ENCODE measurements around the gene ALDH3B2. TPM values are rescaled to one million over a fixed set of nuclear protein-coding genes. Genes with fewer than 3 reads are reported as not detected.
"Not testable (repeated sequence)": the region's sequence is repeated elsewhere in the genome, so short reads cannot be mapped to it uniquely, and the experiment has no call there.

Gene ALDH3B2
- total RNA-seq, 1 experiment from 2014 or later = not detected

DNA sequence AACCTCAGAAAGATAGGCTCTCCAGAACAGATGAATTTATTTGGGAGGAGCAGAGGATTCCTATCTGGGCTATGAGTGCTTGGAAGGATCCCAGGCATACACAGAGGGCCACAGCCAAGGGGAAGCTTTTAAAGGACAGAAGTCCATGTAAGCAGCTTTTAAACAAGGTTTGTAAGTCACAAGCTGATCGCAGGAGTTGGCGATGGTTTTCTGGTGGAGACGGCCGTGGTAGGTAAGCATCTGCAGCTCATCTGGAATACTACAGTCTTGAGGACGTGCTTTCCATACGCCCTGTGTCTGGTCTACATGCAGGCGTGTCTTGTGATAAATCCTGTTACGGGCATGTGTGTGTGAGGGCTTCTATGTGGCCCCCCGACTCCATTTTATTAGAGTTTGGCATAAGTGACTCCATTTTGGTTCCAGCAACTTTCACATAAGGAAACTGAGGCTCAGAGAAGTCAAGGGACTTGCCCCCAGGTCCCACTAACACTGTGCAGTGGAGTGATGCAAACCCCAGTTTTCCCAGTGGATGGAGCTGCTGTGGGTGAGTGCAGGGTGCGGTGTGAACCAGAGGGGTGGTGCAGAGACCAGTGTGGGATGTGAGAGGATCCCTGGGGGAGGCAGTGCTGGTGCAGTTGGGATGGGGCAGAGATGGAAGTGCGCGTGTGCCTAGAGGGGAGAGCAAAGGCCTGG, 12.1 kb downstream of the ALDH3B2 start:
- DNase-seq (ENCODE audit: low spot score) = no peak

DNA sequence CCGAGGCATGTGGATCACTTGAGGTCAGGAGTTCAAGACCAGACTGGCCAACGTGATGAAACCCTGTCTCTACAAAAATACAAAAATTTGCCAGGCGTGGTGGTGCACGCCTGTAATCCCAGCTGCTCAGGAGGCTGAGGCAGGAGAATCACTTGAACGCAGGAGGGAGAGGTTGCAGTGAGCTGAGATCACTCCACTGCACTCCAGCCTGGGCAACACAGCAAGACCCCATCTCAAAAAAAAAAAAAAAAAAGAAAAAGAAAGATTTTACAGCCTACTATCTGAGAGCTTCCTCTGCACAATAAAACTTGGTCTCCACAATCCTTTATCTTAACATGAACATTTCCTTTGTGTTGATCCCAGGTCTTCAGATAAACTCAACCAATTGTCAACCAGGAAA, 13.7 kb downstream of the ALDH3B2 start:
- DNase-seq (ENCODE audit: low spot score) = not testable (repeated sequence)

DNA sequence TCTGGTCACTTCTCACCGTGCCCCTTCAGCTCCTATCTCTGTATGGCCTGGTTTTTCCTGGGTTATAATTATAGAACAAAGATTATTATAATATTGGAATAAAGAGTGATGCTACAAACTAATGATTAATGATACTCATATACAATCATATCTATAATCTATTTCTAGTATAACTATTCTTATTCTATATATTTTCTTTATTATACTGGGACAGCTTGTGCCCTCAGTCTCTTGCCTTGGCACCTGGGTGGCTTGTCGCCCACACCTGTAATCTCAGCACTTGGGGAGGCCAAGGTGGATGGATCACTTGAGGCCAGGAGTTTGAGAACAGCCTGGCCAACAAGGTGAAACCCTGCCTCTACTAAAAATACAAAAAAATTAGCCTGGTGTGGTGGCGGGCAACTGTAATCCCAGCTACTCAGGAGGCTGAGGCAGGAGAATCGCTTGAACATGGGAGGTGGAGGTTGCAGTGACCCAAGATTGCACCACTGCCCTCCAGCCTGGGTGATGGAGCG, 14.7 kb downstream of the ALDH3B2 start:
- DNase-seq (ENCODE audit: low spot score) = not testable (repeated sequence)

DNA sequence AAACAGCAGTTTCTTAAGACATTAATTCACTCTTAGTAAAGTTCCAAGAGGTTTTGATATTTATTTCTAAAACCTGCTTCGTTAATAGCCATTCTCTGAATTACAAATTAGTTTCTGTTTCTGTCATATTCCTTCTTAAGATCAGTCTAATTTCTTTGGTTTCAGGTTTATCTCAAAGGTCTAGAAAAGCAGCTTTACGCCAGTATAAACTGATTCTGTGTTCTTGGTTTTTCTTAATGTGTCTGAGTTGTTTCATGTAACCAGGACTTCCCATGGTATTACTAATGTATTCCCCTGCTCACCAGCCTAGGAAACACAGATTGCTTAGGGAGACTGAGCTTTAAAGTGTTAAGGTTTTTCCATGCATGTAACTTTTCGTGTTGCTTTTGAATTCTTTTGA, 17.1 kb downstream of the ALDH3B2 start:
- DNase-seq (ENCODE audit: low spot score) = no peak

DNA sequence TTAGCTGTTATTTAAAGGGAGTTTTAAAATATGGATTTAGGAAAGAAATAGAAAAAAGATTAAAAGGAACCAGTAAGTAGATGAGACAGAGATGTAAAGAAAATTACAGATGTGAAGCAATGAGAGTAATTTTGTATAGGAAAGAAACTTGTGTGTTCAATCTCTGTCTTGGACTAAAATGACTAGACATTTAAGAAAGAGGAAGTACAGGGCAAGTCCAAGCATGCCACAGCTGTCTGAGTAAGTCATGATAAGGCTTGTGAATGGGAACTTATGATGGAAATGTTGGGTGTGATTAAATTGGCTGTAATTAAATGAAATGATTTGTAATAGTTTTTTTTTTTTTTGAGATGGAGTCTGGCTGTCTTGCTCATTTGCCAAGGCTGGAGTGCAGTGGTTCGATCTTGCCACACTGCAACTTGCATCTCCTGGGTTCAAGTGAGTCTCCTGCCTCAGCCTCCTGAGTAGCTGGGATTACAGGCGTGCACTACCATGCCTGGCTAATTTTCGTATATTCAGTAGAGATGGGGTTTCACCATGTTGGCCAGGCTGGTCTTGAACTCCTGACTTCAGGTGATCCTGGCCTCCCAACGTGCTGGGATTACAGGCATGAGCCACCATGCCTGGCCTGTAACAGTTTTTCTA, 18.0 kb downstream of the ALDH3B2 start:
- peak; percentile 3 for DNase-seq (ENCODE audit: low spot score)

DNA sequence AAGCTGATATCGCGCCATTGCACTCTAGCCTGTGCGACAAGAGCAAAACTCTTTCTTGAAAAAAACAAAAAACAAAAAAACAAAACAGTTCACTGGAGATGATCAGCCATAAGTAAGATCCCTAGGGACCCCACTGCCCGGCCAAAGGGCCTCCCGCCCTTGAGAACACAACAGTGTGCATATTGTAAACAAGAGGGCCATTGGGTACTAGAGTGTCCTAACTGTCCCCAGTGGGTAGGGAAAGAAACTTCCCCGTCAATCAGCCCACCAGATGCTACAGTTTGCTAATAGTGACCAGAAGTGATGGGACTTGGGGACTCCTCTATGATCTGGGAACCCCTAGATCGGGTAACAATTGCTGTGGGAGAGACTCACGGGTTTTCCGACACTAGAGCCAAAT, 20.2 kb downstream of the ALDH3B2 start:
- DNase-seq (ENCODE audit: low spot score) = no peak

DNA sequence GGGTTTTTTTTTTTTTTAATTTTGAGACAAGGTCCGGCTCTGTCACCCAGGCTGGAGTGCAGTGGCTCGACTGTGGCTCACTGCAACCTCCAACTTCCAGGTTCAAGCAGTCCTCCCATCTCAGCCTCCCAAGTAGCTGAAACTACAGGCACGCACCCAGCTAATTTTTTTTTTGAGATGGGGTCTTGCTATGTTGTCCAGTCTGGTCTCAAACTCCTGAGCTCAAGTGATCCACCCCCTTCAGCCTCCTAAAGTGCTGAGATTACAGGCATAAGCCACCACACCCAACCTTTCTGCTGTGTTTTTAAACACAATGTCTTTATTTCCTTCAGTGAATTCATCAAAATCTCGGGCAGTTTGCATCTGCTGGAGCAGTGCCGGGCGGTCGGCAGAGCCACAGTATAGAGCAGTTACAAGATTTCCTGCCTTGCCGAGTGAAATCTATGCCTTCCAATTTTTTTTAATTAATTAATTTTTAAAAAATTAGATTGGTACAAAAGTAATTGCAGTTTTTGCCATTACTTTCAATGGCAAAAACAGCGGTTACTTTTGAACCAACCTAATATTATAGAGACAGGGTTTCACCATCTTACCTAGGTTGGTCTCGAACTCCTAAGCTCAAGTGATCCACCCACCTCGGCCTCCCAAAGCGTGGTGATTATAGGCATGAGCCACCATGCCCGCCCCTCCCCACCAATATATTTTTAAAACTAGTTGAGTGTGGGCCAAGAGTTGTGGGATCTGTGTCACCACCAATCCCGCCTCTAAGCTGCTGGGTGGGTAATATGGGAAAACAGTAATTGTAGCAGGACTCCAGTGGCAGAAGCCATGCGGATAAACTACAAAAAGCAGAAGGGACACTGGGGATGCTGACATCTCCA, 21.2 kb downstream of the ALDH3B2 start:
- no peak for DNase-seq (ENCODE audit: low spot score)

DNA sequence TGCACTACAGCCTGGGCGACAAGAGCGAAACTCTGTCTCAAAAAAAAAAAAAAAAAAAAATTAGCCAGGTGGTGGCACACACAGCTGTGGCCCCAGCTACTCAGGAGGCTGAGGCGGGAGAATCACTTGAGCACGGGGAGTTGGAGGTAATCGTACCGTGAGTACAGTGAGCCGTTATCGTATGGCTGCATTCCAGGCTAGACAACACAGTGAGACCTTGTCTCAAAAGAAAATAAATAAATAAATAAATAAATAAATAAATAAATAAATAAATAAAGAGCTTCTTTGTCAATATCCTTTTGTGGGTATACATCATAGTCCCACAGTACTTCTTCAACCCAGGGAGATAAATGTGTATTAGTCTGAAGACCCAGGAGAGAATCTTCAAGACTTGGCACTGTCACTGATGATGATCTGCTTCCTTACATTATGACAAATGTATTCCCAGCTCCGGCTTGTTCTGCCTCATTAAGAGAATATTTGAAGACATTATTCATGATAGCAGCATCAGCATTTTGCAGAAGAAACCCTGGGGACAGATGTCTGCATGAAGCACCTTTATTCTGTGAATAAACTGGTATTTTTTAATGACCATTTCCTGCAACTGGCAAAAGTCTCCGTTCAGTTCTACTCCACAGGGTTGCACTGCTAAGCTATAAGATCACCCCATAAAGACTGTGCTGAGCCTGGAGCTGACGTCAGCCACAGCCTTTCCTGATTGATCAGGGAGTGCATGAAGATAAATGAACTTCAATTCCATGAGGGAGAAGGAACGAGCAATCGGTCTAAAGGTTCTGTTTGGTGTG, 22.2 kb downstream of the ALDH3B2 start:
- DNase-seq (ENCODE audit: low spot score) = no peak

DNA sequence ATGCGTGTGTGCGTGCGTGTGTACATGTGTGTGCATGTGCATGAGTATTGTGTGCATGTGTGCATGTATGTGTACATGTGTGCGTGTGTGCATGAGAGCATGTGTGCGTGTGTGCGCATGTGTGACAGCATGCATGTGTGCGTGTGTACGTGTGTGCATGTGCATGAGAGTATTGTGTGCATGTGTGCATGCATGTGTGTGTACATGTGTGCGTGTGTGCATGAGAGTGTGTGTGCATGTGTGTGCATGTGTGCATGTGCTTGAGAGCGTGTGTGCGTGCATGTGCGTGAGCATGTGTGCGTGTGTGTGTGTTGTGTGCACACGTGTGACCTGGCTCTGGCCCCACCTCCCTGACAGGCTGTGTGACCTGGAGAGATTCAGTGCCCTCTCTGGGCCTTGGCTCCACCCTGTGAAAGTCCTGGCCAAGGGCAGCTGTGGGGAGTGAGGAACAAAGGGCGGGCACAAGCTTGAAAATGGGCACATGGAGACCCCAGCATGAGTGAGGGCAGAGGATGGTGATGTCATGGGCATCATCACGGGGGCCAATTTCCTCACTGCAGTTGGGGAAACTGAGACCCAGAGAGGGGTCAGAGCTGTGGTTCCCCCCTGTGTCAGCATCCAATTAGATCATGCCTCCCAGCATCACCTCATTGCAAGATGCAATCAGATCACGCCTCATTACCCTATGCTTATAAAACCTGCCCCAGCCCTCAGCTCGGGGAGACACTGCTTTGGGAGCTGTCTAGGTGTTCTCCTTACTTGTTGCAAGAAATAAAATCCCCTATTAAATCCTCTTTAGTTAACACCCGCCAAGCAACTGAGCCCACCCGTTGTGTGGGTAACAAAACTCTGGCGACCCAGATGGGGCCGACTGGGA, 24.6 kb downstream of the ALDH3B2 start:
- DNase-seq (ENCODE audit: low spot score) = no peak

DNA sequence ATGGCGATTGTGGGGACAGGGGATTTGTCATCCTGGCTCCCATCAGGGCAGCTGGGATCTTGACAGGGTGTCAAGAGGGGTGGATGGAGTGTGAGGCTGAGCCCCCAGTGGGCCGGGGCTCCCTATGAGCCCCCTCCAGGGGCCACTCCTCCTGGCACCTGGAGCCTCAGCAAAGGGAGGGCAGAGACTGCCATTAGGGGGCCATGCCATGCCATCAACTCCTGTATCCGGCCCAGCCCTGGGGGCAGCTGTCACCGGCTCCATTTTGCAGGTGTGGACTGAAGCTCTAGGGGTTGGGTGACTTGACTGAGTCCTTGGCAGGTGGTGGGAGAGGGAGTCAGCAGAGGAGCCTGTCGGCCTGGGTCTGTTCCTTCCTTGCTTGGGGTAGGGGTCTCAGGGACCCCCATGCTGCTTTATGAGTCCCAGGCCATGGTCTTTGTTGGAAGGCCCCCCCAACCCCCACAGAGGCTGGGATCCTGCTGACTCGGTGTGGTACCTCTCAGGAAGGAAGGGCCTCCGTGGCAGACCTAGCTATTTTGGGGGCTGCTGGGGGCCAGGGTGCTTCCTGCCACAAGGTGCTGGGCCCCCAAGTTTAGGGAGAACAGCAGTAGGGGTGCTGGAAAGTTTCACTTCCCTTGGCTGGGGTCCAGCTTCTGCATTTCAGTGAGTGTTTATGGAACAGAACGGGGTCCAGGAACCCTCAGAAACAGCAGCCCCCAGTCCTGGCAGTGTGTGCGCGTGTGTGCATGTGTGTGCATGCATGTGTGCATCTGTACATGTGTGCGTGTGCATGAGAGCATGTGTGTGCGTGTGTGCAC, 25.4 kb downstream of the ALDH3B2 start:
- no peak for DNase-seq (ENCODE audit: low spot score)

DNA sequence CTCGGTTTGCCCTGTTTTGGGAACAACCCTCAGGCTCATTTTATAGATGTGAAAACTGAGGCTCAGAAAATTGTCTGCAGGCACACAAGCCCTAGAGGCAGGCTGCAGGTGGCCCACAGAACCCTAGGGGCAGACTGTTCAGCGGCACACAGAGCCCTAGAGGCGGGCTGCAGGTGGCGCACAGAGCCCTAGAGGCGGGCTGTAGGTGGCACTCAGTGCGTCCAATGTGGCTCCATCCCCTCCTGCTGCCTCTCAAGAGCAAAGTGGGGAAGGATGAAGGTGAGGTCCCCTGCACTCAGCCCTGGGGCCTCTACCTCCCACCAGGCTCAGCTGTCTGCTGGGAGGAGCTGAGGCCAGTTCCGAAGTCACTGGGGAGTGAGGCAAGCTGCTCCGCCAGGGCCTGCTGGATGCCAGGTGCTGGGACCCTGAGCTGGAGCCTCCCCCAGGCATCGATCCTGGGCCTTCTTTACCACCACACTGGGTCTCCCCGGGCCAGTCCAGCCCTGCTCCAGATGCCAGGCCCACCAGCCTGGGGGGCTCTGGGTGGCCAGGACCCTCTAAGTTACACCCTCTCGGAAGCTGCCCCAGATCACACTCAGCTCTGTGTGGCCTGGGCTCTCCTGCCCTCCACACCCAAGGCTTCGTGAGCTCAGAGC, 26.2 kb downstream of the ALDH3B2 start:
- DNase-seq (ENCODE audit: low spot score) = no peak

DNA sequence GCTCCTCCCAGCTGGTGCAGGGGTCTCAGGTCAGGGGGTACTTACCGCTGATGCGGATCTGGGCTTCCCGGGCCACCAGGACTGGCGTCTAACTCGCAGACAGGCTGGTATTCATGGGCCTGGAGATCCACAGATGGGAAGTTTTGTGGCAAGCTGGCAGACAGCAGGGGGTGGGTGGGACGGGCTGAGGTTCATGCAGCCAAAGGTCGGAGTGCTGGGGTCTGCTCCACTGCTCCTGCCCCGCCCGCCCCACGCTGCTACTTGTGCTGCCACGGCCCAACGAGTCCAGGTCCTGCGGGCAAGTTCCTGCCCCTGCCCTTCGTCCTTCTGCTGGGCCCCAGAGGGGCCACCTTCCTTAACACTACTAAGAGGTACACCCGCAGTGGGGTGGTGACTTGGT, 27.0 kb downstream of the ALDH3B2 start:
- no peak for DNase-seq (ENCODE audit: low spot score)

DNA sequence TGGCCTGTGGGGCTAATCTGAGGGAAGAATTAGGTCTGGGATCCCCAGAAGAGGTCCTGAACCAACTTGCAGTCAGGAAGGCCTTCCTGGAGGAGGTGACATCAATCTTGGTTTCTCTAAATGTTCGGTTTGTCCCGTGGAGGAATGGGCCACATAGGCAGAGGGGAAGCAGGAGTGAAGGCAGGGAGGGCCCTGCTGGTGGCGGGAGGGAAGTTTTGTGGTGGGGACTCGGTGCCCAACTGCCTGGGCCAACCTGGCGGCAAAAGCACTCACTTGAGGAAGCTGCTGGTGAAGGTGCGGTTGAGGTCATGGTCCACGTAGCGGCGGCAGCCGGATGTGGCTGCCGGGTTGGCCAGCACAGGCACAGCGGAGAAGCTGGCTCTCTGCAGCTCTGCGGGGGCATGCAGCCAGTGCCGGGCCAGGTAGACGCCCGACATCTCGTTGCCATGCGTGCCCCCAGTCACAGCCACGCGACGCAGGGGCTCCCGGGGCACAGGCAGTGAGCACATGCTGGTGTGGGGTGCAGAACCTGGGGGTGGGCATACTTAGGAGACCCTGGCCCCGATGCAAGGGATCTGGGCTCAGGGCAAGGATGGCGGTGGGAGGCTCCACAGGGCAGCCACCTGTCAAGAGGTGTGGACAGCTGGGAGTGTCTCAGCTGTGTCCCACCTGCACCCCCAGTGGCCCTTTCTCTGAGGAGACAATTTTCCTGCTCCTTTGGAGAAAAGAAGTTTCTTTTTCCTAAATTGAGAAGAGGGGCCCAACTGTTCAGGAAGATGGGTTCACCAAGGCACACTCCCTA, 27.7 kb downstream of the ALDH3B2 start:
- no peak for DNase-seq (ENCODE audit: low spot score)

DNA sequence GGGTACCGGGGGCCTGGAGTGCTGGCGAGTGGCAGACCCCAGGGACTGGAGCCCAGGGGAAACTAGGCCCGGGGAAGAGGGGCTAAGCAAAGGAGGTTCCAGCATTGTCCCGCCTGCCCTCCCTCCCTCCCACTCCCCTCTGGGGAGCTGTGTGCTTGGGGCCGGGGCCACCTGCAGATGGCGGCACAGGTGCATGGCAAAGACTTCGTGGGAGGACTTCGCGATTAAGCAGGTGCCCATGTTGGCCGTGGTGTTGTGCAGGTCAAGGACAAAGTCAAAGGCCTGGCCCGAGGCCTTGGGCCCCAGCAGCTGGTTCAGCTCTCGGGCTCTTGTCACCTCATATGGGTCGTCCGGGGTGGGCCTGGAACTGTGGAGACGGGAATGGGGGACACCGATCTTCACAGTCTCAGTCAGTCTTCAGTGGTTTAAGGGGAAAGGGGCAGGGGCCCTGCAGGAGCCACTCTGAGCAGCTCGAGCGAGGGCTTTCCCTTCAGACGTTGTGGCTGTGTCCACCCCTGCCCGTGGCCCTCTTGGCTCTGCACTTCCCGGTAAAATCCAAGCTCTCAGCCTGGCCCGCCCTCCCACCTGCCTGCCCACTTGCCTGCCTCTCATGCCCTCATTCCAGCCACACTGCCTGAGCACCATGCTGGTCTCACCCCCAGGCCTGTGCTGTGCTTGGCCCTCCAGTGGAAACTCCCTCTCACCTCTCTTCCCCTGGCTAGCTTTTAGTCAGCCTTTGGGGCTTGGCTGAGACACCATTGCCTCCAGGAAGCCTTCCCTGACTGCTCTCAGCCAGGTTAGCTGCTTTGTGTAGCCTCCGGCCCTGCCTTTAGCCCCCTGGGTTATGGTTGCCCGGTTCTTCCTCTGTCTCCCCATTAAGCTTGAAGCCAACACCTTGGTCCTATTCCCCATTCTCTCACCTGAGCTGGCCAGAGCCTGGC, 28.6 kb downstream of the ALDH3B2 start:
- no peak for DNase-seq (ENCODE audit: low spot score)

DNA sequence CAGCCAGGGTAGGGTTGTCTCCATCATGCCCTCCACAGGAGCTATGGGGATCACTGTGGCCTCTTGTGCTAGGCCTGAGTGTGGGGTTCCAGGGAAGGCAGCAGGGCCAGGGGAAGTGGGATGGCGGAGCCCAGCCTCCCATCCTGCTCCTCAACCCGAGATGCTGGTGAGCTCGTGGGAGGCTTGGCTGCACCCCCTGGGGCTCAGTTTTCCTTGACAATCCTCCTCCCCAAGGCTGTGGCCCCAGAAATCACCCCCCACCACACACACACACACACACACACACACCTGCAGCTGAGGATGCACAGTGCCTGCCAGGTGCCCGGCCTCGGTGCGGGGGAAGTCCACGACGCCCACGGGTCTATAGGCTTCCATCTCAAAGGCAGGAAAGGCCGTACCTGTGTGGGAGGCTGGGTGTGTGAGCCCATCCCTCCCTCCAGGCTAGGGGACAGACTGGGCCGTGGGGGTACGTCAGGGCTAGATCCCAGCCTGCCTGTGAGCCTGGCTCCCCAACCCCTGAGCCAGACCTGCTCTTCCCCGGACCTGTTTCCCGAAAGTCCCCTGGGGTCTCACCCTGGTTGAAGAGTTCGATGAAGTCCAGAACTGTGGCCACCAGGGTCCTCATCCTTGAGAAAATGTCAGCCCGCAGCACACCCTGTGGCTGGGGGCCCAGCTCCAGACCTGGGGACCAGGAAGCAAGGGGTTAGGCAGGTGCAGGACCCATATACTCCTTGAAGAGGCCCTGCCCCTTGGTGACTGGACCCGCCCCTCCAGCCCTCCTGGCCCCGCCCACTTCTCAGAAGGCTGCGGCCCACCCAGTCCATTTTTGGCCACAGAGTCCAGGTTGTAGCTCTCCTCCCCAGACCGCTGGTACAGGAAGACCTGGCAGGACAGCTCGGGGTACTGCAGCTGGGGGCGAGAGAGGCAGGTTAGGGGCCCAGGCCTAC, 29.7 kb downstream of the ALDH3B2 start:
- no peak for DNase-seq (ENCODE audit: low spot score)

DNA sequence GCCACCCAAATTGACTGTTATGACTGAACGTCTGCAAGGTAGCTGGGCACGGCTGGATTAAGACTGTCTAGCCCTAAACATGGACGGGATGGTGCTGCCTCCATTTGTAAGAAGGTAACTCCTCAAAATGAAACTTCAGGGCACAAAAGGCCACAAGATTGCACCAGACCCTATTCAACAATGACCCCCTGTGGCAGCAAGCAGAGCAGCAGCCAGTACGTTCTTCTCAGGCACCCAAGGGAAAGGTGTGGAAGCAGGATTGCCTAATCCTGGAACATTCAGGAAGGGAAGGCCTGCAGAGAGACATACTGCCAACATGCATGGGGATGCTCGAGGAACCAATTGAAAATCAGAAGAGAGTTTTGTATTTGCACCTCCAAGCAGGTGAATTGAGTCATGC, 30.4 kb downstream of the ALDH3B2 start:
- DNase-seq (ENCODE audit: low spot score) = no peak

Measured in H4 (cell line).